Measurements from ENCODE around the gene BTD. TPM values are rescaled to one million over a fixed set of nuclear protein-coding genes. Genes with fewer than 3 reads are reported as not detected.

Gene BTD
- polyA plus RNA-seq, result 10 to 100 TPM; 25.0 to 32.7 (median 32.3) TPM

GRCh38 chr3:15601399-15602145 lies at the start of gene BTD, which contains the start of gene HACL1:
TSS of gene BTD (plus strand) at chr3:15601745. CDS start at chr3:15635440, 33,695 bp downstream.
TSS of gene HACL1 (minus strand) at chr3:15601569. CDS start at chr3:15601463, 106 bp downstream.
- H3K27me3 Mint-ChIP-seq (ENCODE audit: low read depth in 3 of 3), result peaks cover 8 to 11% (median 9%) of the 10 kb centered on the region in 3 donors
- H3K4me1 Mint-ChIP-seq, result peaks cover 44 to 48% of the 10 kb centered on the region in 2 donors
- no peaks in the 10 kb centered on the region for H3K9me3 Mint-ChIP-seq
- H3K36me3 Mint-ChIP-seq, result peaks cover 27 to 28% (median 27%) of the 10 kb centered on the region in 3 donors
- peak; percentile 98 to 99 (median 98) for DNase-seq
- peak within 1 kb of the TSS; percentile 91 to 98 (median 97) for H3K27ac Mint-ChIP-seq
- H3K4me3 Mint-ChIP-seq, result peak within 1 kb of the TSS; percentile 97 to 100 (median 99)

GRCh38 chr3:15551902-15552301 lies 49.6 kb upstream of the BTD start:
- Mint-ChIP-seq H3K27me3 (ENCODE audit: low read depth in 3 of 3) (peaks cover 0 to 5% (median 0%) of the 10 kb centered on the region in 3 donors), H3K36me3 (peaks cover 5 to 15% (median 6%) of the 10 kb centered on the region in 3 donors), H3K9me3 (peaks cover 1 to 5% (median 3%) of the 10 kb centered on the region in 6 donors), H3K4me1 (peaks cover 17 to 26% of the 10 kb centered on the region in 2 donors), H3K27ac (no peak overlapping the region), H3K4me3 (no peak overlapping the region)
- no peak for DNase-seq

GRCh38 chr3:15553749-15554148 lies 47.8 kb upstream of the BTD start:
- peaks cover 0 to 5% (median 0%) of the 10 kb centered on the region in 3 donors for H3K27me3 Mint-ChIP-seq (ENCODE audit: low read depth in 3 of 3)
- DNase-seq, result no peak
- peaks cover 28 to 30% of the 10 kb centered on the region in 2 donors for H3K4me1 Mint-ChIP-seq
- peak overlapping the region in 3 of 6 donors; percentile 7 to 44 (median 29) for H3K27ac Mint-ChIP-seq
- peaks cover 3 to 13% (median 4%) of the 10 kb centered on the region in 3 donors for H3K36me3 Mint-ChIP-seq
- H3K9me3 Mint-ChIP-seq, result peaks cover 0 to 3% (median 0%) of the 10 kb centered on the region in 6 donors
- H3K4me3 Mint-ChIP-seq, result no peak overlapping the region

GRCh38 chr3:15556512-15556911 lies 45.0 kb upstream of the BTD start:
- H3K9me3 Mint-ChIP-seq, result no peaks in the 10 kb centered on the region
- DNase-seq, result peak; percentile 26 to 34 (median 31)
- H3K36me3 Mint-ChIP-seq, result peaks cover 5 to 14% (median 10%) of the 10 kb centered on the region in 3 donors
- H3K4me1 Mint-ChIP-seq, result peaks cover 22 to 28% of the 10 kb centered on the region in 2 donors
- peak overlapping the region; percentile 53 to 77 (median 56) for H3K4me3 Mint-ChIP-seq
- peak overlapping the region; percentile 78 to 85 (median 82) for H3K27ac Mint-ChIP-seq
- no peaks in the 10 kb centered on the region for H3K27me3 Mint-ChIP-seq (ENCODE audit: low read depth in 3 of 3)

DNA sequence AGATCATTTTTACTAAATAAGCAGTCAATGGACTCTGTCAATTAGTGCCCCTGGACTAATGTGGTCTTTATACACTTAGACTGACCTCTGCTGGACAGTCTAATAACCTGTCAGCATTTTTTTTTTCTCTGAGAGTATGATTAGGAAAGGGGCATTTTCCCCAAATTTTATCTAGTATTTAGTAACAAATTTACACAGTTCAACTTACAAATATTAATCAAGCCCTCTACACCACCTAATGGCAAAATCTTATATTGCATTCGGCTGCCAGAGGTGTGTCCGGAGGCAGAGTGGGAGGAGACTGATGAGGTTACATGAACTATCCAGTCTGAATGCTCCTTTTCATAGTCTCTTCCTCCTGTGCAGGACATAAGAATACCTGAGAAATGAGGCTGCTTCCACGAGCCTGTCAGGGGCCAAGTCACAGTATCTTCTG lies 44.0 kb upstream of the BTD start:
- Mint-ChIP-seq H3K4me1 (peaks cover 21 to 28% of the 10 kb centered on the region in 2 donors), H3K27ac (peak overlapping the region; percentile 6 to 82 (median 76)), H3K36me3 (peaks cover 8 to 24% (median 12%) of the 10 kb centered on the region in 3 donors), H3K4me3 (peak overlapping the region in 4 of 5 donors; percentile 16 to 65 (median 52)), H3K27me3 (ENCODE audit: low read depth in 3 of 3) (no peaks in the 10 kb centered on the region), H3K9me3 (no peaks in the 10 kb centered on the region)
- peak; percentile 64 to 71 (median 68) for DNase-seq

GRCh38 chr3:15558581-15558980 lies 43.0 kb upstream of the BTD start:
- Mint-ChIP-seq H3K36me3 (peaks cover 17 to 33% (median 17%) of the 10 kb centered on the region in 3 donors), H3K27ac (no peak overlapping the region)

DNA sequence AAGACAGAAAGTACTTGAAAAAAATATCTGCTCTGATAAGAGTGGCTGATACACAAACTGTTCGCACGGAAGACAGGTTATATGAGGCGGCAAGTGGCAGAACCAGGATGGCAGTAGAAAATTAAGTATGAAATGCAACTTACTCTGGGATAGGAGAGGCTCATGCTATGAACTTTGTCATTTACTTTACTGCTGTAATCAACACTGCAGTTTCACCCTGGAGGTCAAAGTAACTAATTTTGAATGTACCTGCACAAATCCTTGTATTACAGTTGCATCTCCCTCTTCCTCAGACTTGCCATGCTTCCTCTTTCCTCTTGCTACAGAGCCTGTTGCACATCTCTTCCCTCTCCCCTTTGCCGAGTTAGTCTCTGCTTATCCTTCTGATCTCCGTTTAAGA lies 39.0 kb upstream of the BTD start:
- H3K4me3 Mint-ChIP-seq, result no peak overlapping the region
- no peaks in the 10 kb centered on the region for H3K27me3 Mint-ChIP-seq (ENCODE audit: low read depth in 3 of 3)
- H3K4me1 Mint-ChIP-seq, result peaks cover 7 to 9% of the 10 kb centered on the region in 2 donors
- H3K27ac Mint-ChIP-seq, result peak overlapping the region in 1 of 6 donors; percentile 37
- H3K9me3 Mint-ChIP-seq, result no peaks in the 10 kb centered on the region
- H3K36me3 Mint-ChIP-seq, result peaks cover 24 to 57% (median 31%) of the 10 kb centered on the region in 3 donors
- no peak for DNase-seq

More at GRCh38 chr3:15558581-15558980, 43.0 kb upstream of the BTD start:
- H3K4me3 Mint-ChIP-seq, result no peak overlapping the region
- DNase-seq, result no peak
- H3K9me3 Mint-ChIP-seq, result no peaks in the 10 kb centered on the region
- H3K4me1 Mint-ChIP-seq, result peaks cover 21 to 28% of the 10 kb centered on the region in 2 donors
- no peaks in the 10 kb centered on the region for H3K27me3 Mint-ChIP-seq (ENCODE audit: low read depth in 3 of 3)

DNA sequence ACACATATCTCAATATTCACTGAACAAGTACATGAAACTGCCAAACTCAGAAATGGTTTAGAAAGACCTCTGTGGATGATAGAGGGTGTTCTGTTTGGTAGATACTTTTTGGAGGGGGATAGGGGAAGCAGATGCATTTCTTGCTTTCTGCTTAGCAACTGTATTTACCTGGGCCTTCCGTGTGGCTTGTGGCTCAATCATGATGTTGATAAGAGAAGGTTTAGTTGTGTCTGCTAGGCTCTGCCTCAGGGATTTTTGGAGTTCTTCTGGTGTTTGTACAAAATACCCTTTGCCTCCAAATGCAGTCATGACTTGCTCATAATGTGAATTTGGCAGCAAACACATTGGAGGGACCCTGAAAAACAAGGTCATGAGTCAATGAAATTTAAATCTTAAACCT lies 38.4 kb upstream of the BTD start:
- Mint-ChIP-seq H3K36me3 (peaks cover 28 to 63% (median 37%) of the 10 kb centered on the region in 3 donors), H3K27ac (no peak overlapping the region), H3K27me3 (ENCODE audit: low read depth in 3 of 3) (no peaks in the 10 kb centered on the region), H3K4me3 (no peak overlapping the region), H3K9me3 (no peaks in the 10 kb centered on the region), H3K4me1 (peaks cover 8 to 11% of the 10 kb centered on the region in 2 donors)
- DNase-seq, result no peak

- H3K27ac Mint-ChIP-seq, result no peak overlapping the region
- H3K9me3 Mint-ChIP-seq, result no peaks in the 10 kb centered on the region
- peaks cover 8 to 14% of the 10 kb centered on the region in 2 donors for H3K4me1 Mint-ChIP-seq
- no peak for DNase-seq
- H3K4me3 Mint-ChIP-seq, result no peak overlapping the region
- peaks cover 31 to 46% (median 35%) of the 10 kb centered on the region in 3 donors for H3K36me3 Mint-ChIP-seq
- no peaks in the 10 kb centered on the region for H3K27me3 Mint-ChIP-seq (ENCODE audit: low read depth in 3 of 3)
Measured at GRCh38 chr3:15572138-15572537, 29.4 kb upstream of the BTD start.

- Mint-ChIP-seq H3K9me3 (no peaks in the 10 kb centered on the region), H3K27me3 (ENCODE audit: low read depth in 3 of 3) (no peaks in the 10 kb centered on the region)
Measured at GRCh38 chr3:15575446-15575845, 26.1 kb upstream of the BTD start.

GRCh38 chr3:15576475-15576874 lies 25.1 kb upstream of the BTD start:
- H3K4me1 Mint-ChIP-seq, result peaks cover 0 to 6% of the 10 kb centered on the region in 2 donors
- no peak overlapping the region for H3K4me3 Mint-ChIP-seq

More at GRCh38 chr3:15575446-15575845, 26.1 kb upstream of the BTD start:
- Mint-ChIP-seq H3K4me3 (no peak overlapping the region), H3K4me1 (peaks cover 0 to 3% of the 10 kb centered on the region in 2 donors), H3K36me3 (peaks cover 24 to 52% (median 30%) of the 10 kb centered on the region in 3 donors), H3K27ac (no peak overlapping the region)
- no peak for DNase-seq

GRCh38 chr3:15578289-15578867 lies 23.2 kb upstream of the BTD start:
- Mint-ChIP-seq H3K27ac (no peak overlapping the region), H3K4me1 (peaks cover 0 to 6% of the 10 kb centered on the region in 2 donors), H3K27me3 (ENCODE audit: low read depth in 3 of 3) (no peaks in the 10 kb centered on the region), H3K9me3 (no peaks in the 10 kb centered on the region), H3K36me3 (peaks cover 22 to 55% (median 36%) of the 10 kb centered on the region in 3 donors), H3K4me3 (no peak overlapping the region)
- no peak for DNase-seq

More at GRCh38 chr3:15576475-15576874, 25.1 kb upstream of the BTD start:
- Mint-ChIP-seq H3K27me3 (ENCODE audit: low read depth in 3 of 3) (no peaks in the 10 kb centered on the region), H3K9me3 (no peaks in the 10 kb centered on the region), H3K27ac (no peak overlapping the region), H3K36me3 (peaks cover 20 to 50% (median 28%) of the 10 kb centered on the region in 3 donors)
- no peak for DNase-seq

DNA sequence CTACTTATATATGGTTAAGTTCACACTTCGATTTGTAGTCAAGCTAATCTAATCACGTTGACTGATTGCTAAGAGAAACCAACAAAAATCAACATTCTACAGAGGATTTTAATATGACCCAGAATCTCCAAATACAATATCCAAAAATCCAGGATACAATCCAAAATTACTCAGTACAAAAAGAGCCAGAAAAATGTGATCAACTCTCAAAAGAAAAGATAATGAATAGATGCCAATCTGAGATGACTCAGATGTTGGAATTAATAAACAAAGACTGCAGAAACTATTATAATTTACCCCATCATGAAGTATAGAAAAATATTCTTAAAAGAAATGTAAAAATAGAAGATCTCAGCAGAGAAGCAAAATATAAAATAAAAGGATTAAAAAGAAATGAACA lies 22.5 kb upstream of the BTD start:
- Mint-ChIP-seq H3K4me3 (no peak overlapping the region), H3K36me3 (peaks cover 22 to 48% (median 31%) of the 10 kb centered on the region in 3 donors), H3K4me1 (peaks cover 0 to 6% of the 10 kb centered on the region in 2 donors), H3K27me3 (ENCODE audit: low read depth in 3 of 3) (no peaks in the 10 kb centered on the region), H3K27ac (peak overlapping the region in 1 of 6 donors; percentile 28), H3K9me3 (no peaks in the 10 kb centered on the region)
- no peak for DNase-seq

Data from immature natural killer cell (primary cell).